ENCODE results near the gene SLC23A2.

The SLC23A2 gene

GRCh38 chr20:4875578-4876067 lies 125.7 kb downstream of the SLC23A2 start:
- no peak overlapping the region; the same call in 1 of the 2 replicates for H2AFZ ChIP-seq (ENCODE audit: low read depth, low read length)
- peak overlapping the region; percentile 54 for H3K4me3 ChIP-seq (ENCODE audit: low read length)
- H3K27ac ChIP-seq (ENCODE audit: low read length) = peak overlapping the region; percentile 46
- peaks cover 37% of the 10 kb centered on the region for H3K4me1 ChIP-seq (ENCODE audit: low read length)
- no peaks in the 10 kb centered on the region for H3K9me3 ChIP-seq (ENCODE audit: insufficient read depth, low read length)
- H3K36me3 ChIP-seq (replicated peaks; ENCODE audit: low read depth, low read length) = peaks cover 16% of the 10 kb centered on the region
- no peaks in the 10 kb centered on the region for H3K79me2 ChIP-seq (ENCODE audit: low read length)
- peak overlapping the region; percentile 36; the same call in 1 of the 2 replicates for H3K9ac ChIP-seq (ENCODE audit: low read length)
- TF ChIP-seq EZH2phosphoT487 (IDR thresholded peaks at IDR 0.05; ENCODE audit: low read depth) (no peak), CTCF (IDR thresholded peaks at IDR 0.05; ENCODE audit: low read depth, low read length) (no peak)
- peak overlapping the region; percentile 75 for H3K4me2 ChIP-seq (ENCODE audit: low read length)
- no peaks in the 10 kb centered on the region for H3K27me3 ChIP-seq (ENCODE audit: low read depth, low read length)
- H4K20me1 ChIP-seq (ENCODE audit: insufficient read depth, low read length) = no peaks in the 10 kb centered on the region

GRCh38 chr20:4873396-4873795 lies 127.9 kb downstream of the SLC23A2 start:
- H3K4me1 ChIP-seq (ENCODE audit: low read length) = peaks cover 34% of the 10 kb centered on the region
- TF ChIP-seq CTCF (IDR thresholded peaks at IDR 0.05; ENCODE audit: low read depth, low read length) (no peak), EZH2phosphoT487 (IDR thresholded peaks at IDR 0.05; ENCODE audit: low read depth) (no peak)
- no peak overlapping the region for H3K4me3 ChIP-seq (ENCODE audit: low read length)
- no peaks in the 10 kb centered on the region for H4K20me1 ChIP-seq (ENCODE audit: insufficient read depth, low read length)
- no peak overlapping the region for H3K9ac ChIP-seq (ENCODE audit: low read length)
- no peaks in the 10 kb centered on the region for H3K27me3 ChIP-seq (ENCODE audit: low read depth, low read length)
- no peaks in the 10 kb centered on the region for H3K9me3 ChIP-seq (ENCODE audit: insufficient read depth, low read length)
- no peak overlapping the region for H3K27ac ChIP-seq (ENCODE audit: low read length)
- no peak overlapping the region for H2AFZ ChIP-seq (ENCODE audit: low read depth, low read length)
- H3K79me2 ChIP-seq (ENCODE audit: low read length) = no peaks in the 10 kb centered on the region
- peaks cover 23% of the 10 kb centered on the region for H3K36me3 ChIP-seq (replicated peaks; ENCODE audit: low read depth, low read length)
- no peak overlapping the region for H3K4me2 ChIP-seq (ENCODE audit: low read length)

GRCh38 chr20:4871486-4871885 lies 129.8 kb downstream of the SLC23A2 start:
- Histone ChIP-seq H3K4me1 (ENCODE audit: low read length) (peaks cover 31% of the 10 kb centered on the region), H2AFZ (ENCODE audit: low read depth, low read length) (no peak overlapping the region), H3K27ac (ENCODE audit: low read length) (no peak overlapping the region), H3K9ac (ENCODE audit: low read length) (no peak overlapping the region), H4K20me1 (ENCODE audit: insufficient read depth, low read length) (no peaks in the 10 kb centered on the region), H3K36me3 (replicated peaks; ENCODE audit: low read depth, low read length) (peaks cover 28% of the 10 kb centered on the region), H3K9me3 (ENCODE audit: insufficient read depth, low read length) (no peaks in the 10 kb centered on the region), H3K4me3 (ENCODE audit: low read length) (no peak overlapping the region), H3K4me2 (ENCODE audit: low read length) (no peak overlapping the region), H3K27me3 (ENCODE audit: low read depth, low read length) (no peaks in the 10 kb centered on the region), H3K79me2 (ENCODE audit: low read length) (no peaks in the 10 kb centered on the region)
- TF ChIP-seq CTCF (IDR thresholded peaks at IDR 0.05; ENCODE audit: low read depth, low read length) = no peak
- TF ChIP-seq EZH2phosphoT487 (IDR thresholded peaks at IDR 0.05; ENCODE audit: low read depth) = no peak

- Histone ChIP-seq H3K4me1 (ENCODE audit: low read length) (peaks cover 25% of the 10 kb centered on the region), H3K36me3 (replicated peaks; ENCODE audit: low read depth, low read length) (peaks cover 29% of the 10 kb centered on the region), H3K4me2 (ENCODE audit: low read length) (peak overlapping the region; percentile 45), H3K9me3 (ENCODE audit: insufficient read depth, low read length) (no peaks in the 10 kb centered on the region), H3K27ac (ENCODE audit: low read length) (peak overlapping the region; percentile 7; the same call in 1 of the 2 replicates), H3K27me3 (ENCODE audit: low read depth, low read length) (no peaks in the 10 kb centered on the region), H3K4me3 (ENCODE audit: low read length) (no peak overlapping the region), H4K20me1 (ENCODE audit: insufficient read depth, low read length) (no peaks in the 10 kb centered on the region), H2AFZ (ENCODE audit: low read depth, low read length) (no peak overlapping the region), H3K79me2 (ENCODE audit: low read length) (no peaks in the 10 kb centered on the region), H3K9ac (ENCODE audit: low read length) (peak overlapping the region; percentile 24; the same call in 1 of the 2 replicates)
- TF ChIP-seq EZH2phosphoT487 (IDR thresholded peaks at IDR 0.05; ENCODE audit: low read depth) = no peak
- no peak for TF ChIP-seq CTCF (IDR thresholded peaks at IDR 0.05; ENCODE audit: low read depth, low read length)
These were observed 130.4 kb downstream of the SLC23A2 start for GRCh38 chr20:4870906-4871305.
